ENCODE data around the gene AGPAT1.

Gene AGPAT1

GRCh38 chr6:32175322-32175710 is 568 bp downstream of the AGPAT1 start:
- TF ChIP-seq CTCF (IDR thresholded peaks at IDR 0.05; ENCODE audit: extremely low read depth, insufficient read depth, missing control alignments), result no peak
- DNase-seq (ENCODE audit: low spot score), result no peak
- in situ Hi-C loops (cut with MboI; ENCODE audit: low pct_unique_long_range_greater_than_20kb, low sequenced_read_pairs, unreplicated experiment), result no loop called here

- no peak for DNase-seq (ENCODE audit: low spot score)
- TF ChIP-seq CTCF (IDR thresholded peaks at IDR 0.05; ENCODE audit: extremely low read depth, insufficient read depth, missing control alignments), result no peak
- in situ Hi-C loops (cut with MboI; ENCODE audit: low pct_unique_long_range_greater_than_20kb, low sequenced_read_pairs, unreplicated experiment), result no loop called here
Measured at GRCh38 chr6:32174416-32174815, 1.5 kb downstream of the AGPAT1 start.

DNA sequence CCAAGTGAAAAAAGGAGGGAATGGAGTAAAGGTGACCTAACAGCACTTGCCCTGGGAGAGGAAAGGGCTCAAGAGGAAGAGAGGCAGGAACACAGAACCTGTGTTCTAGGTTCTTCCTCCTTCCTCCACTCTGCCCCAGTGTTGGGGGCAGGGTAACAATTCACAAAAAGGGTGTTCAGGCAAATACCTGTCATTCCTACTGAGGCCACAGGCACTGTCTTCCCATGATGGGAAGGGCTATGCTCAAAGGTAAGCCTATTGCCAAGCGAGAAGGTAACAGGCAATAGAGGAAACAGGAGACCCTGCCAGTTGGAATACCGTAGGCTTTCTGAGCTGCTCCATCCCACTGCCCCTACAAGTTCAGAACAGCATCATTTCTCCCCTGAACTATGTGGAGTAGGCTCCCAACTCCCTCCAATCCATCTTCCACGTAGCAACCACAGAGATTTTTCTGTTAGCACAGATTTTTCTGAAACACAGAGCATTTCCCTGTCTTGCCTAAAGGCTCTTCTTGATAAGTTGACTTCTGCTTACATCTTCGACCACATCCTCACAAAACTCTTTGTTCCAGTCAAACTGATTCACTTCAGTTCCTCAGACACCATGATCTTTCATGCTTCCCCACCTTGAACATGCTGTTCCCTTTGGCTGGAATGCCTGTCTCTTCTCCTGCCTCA is 2.7 kb downstream of the AGPAT1 start:
- no peak for TF ChIP-seq CTCF (IDR thresholded peaks at IDR 0.05; ENCODE audit: extremely low read depth, insufficient read depth, missing control alignments)
- in situ Hi-C loops (cut with MboI; ENCODE audit: low pct_unique_long_range_greater_than_20kb, low sequenced_read_pairs, unreplicated experiment), result no loop called here
- DNase-seq (ENCODE audit: low spot score), result no peak

DNA sequence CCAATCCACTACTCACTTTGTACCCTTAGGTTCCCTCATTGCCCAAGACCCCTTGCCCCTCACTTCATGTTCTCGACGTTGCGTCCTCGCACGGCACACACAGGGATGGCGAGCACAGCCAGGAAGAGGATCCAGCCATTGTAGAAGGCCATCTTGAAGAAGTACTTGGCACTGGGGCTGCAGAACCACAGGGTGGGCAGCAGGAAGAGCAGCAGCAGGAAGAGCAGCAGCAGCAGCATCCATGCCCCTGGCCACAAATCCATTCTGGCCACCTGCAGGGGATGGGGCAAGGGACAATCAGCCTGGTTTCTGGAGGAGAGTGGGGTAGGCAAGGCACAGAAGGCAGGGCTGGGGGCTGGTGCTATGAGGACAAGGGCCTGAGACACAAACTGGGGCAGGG is 4.7 kb downstream of the AGPAT1 start:
- no peak for DNase-seq (ENCODE audit: low spot score)
- no peak for TF ChIP-seq CTCF (IDR thresholded peaks at IDR 0.05; ENCODE audit: extremely low read depth, insufficient read depth, missing control alignments)
- in situ Hi-C loops (cut with MboI; ENCODE audit: low pct_unique_long_range_greater_than_20kb, low sequenced_read_pairs, unreplicated experiment), result no loop called here

DNA sequence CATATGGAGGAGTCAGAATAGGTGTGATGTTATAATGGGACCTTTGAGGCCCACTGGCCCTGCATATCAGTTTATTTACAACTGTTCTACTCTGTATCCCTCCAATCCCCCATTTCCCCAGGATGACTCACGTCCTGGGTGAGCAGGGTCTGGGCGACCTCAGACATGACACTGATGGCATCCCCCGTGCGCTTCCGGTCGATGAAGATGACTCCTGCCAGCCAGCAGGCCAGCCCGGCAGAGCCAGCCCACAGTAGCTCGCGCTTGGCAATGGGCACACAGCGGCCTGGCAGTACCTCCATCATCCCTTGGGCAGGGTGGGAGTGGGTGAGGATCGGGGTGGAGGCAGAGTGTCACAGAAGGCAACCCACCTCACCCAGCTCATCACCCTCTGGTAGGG is 5.6 kb downstream of the AGPAT1 start:
- no peak for DNase-seq (ENCODE audit: low spot score)
- no peak for TF ChIP-seq CTCF (IDR thresholded peaks at IDR 0.05; ENCODE audit: extremely low read depth, insufficient read depth, missing control alignments)

DNA sequence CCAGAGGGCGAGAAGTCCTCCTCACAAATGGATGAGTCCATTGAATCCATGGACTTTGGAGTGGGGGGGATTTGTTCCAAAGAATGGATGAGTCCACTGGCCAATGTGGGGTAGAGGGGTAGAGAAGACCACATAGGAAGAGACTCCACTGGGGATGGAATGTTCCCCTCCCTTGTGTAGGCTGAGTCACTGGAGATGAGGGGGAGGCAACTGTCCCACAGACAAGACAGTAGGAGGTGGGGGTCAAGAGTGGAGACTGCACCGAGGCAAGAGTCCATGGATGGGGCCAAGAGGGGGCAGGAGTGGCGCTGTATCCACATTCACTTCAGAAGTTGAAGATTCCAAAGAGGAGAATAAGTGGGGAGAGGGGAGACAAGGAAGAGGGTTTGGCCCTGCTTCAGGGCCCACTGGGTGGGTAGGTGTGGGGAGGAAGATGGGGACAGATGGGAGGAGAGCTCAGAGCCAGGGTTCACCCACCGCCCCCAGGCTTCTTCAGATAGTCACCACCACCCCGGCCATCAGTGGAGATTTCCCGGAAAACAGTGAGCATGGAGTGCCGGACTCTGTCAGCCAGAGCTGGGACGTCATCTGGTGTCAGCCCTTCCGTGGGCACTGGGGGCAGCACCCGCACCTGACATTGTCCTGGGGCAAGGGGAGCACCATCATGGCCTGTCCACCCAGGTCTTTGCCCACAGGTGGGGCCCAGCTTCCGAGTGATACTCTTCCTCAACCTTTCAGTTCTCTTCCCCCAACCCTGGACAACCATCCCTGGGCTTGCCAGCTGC is 6.9 kb downstream of the AGPAT1 start:
- in situ Hi-C loops (cut with MboI; ENCODE audit: low pct_unique_long_range_greater_than_20kb, low sequenced_read_pairs, unreplicated experiment), result no loop called here
- no peak for DNase-seq (ENCODE audit: low spot score)
- no peak for TF ChIP-seq CTCF (IDR thresholded peaks at IDR 0.05; ENCODE audit: extremely low read depth, insufficient read depth, missing control alignments)

More for the DNA sequence above, 5.6 kb downstream of the AGPAT1 start:
- in situ Hi-C loops (cut with MboI; ENCODE audit: low pct_unique_long_range_greater_than_20kb, low sequenced_read_pairs, unreplicated experiment), result no loop called here
